Naive thymus-derived CD4-positive, alpha-beta T cell (primary cell): Measurements from ENCODE around the gene FBXW5. TPM values are rescaled to one million over a fixed set of nuclear protein-coding genes. Genes with fewer than 3 reads are reported as not detected.
A peak's percentile ranks its signal among the peaks of the same experiment; 100 is the strongest.

ENCODE experiments used
- ATAC-seq: fragments of 150-1000 bp; cut with Tn5 transposase; 2 replicates; pipeline ENCODE4 v1.10.0; 2021; ENCODE audit warnings: mild to moderate bottlenecking, moderate library complexity
- CTCF ChIA-PET: fragments of 350-600 bp; sonication (Branson Sonifier 250); formaldehyde crosslinking; loops from one replicate; lab custom pipeline; 2021; ENCODE audit warnings: antibody characterized with exemption; lab: Charles Lee
- POLR2A ChIA-PET: fragments of 350-600 bp; sonication (Branson Sonifier 250); formaldehyde crosslinking; loops from one replicate; lab custom pipeline; 2021; ENCODE audit warnings: antibody characterized with exemption, inconsistent platforms; lab: Charles Lee
- DNase-seq, 9 donors: peaks; one replicate each; pipeline versions ENCODE4 v3.0.0 to v3.0.0-alpha.2; 2020 to 2022; ENCODE audit warnings: mixed read lengths in 1 of 9
- H3K27ac ChIP-seq: one replicate; pipeline ENCODE4 v1.7.0; 2013; ENCODE audit warnings: mild to moderate bottlenecking, low read depth, low read length, moderate library complexity
- H3K27me3 ChIP-seq, 2 donors: one replicate each; pipeline ENCODE4 v1.7.0; 2013; ENCODE audit warnings: low read length in 2 of 2, mild to moderate bottlenecking in 2 of 2, moderate library complexity in 2 of 2; ENCODE audit not compliant: control insufficient read depth in 2 of 2, insufficient read depth in 2 of 2
- H3K36me3 ChIP-seq, 3 experiments: 1 replicate in 2 of 3; 2 replicates in 1 of 3; pipeline ENCODE4 v1.7.0; 2013; ENCODE audit warnings: low read length in 3 of 3, mild to moderate bottlenecking in 3 of 3, moderate library complexity in 1 of 3; ENCODE audit not compliant: insufficient read depth in 3 of 3, control insufficient read depth in 2 of 3
- H3K4me1 ChIP-seq, 2 donors: one replicate each; pipeline ENCODE4 v1.7.0; 2013; ENCODE audit warnings: low read length in 2 of 2, mild to moderate bottlenecking in 2 of 2, moderate library complexity in 1 of 2; ENCODE audit not compliant: control insufficient read depth in 2 of 2, insufficient read depth in 2 of 2
- H3K4me3 ChIP-seq: 2 replicates; pipeline ENCODE4 v1.7.0; 2013; ENCODE audit warnings: mild to moderate bottlenecking, low read length
- H3K9me3 ChIP-seq, 3 experiments: 1 replicate in 2 of 3; 2 replicates in 1 of 3; pipeline ENCODE4 v1.7.0; 2013; ENCODE audit warnings: low read length in 3 of 3; ENCODE audit not compliant: control insufficient read depth in 2 of 3
- H3K27ac Mint-ChIP-seq, 9 donors: one replicate each; pipeline ENCODE4 v1.8.0; 2020 to 2022; ENCODE audit warnings: mixed read lengths in 9 of 9, mild to moderate bottlenecking in 8 of 9, moderate library complexity in 5 of 9, inconsistent platforms in 2 of 9
- H3K27me3 Mint-ChIP-seq, 5 donors: one replicate each; pipeline ENCODE4 v1.8.0; 2021 to 2022; ENCODE audit warnings: mixed read lengths in 5 of 5, mild to moderate bottlenecking in 1 of 5
- H3K36me3 Mint-ChIP-seq, 5 donors: one replicate each; pipeline ENCODE4 v1.8.0; 2020 to 2022; ENCODE audit warnings: mixed read lengths in 5 of 5, mild to moderate bottlenecking in 3 of 5, inconsistent platforms in 1 of 5
- H3K4me1 Mint-ChIP-seq, 7 donors: one replicate each; pipeline ENCODE4 v1.8.0; 2020 to 2022; ENCODE audit warnings: mixed read lengths in 7 of 7, mild to moderate bottlenecking in 3 of 7, inconsistent platforms in 1 of 7
- H3K4me3 Mint-ChIP-seq, 10 donors: one replicate each; pipeline ENCODE4 v1.8.0; 2020 to 2022; ENCODE audit warnings: mild to moderate bottlenecking in 10 of 10, mixed read lengths in 10 of 10, moderate library complexity in 6 of 10, inconsistent platforms in 2 of 10
- H3K9me3 Mint-ChIP-seq, 11 donors: one replicate each; pipeline ENCODE4 v1.8.0; 2020 to 2022; ENCODE audit warnings: mixed read lengths in 11 of 11, mild to moderate bottlenecking in 4 of 11, inconsistent platforms in 1 of 11, moderate library complexity in 1 of 11
- intact Hi-C, 2 donors: fragments of 100-400 bp; cut with micrococcal nuclease; formaldehyde crosslinking; loops; one replicate each; pipeline ENCODE4 v1.15.1; 2023
- polyA plus RNA-seq, 2 donors: library from polyadenylated mRNA; unstranded; fragments of 300-500 nt; fragmentation: Illumina TruSeq; gene quantifications; one replicate each; pipeline ENCODE4 v1.2.3, GENCODE V29; 2021
- total RNA-seq, 6 experiments: library from RNA in 5 of 6; stranded (reverse) in 5 of 6; gene quantifications; 1 replicate in 5 of 6; 2 replicates in 1 of 6; pipeline ENCODE4 v1.2.3 and lab custom pipeline; 2021 to 2026

The FBXW5 gene
- total and polyA plus RNA-seq, 7 experiments from 2014 or later, result 54.3 to 113 (median 94.5) TPM

DNA sequence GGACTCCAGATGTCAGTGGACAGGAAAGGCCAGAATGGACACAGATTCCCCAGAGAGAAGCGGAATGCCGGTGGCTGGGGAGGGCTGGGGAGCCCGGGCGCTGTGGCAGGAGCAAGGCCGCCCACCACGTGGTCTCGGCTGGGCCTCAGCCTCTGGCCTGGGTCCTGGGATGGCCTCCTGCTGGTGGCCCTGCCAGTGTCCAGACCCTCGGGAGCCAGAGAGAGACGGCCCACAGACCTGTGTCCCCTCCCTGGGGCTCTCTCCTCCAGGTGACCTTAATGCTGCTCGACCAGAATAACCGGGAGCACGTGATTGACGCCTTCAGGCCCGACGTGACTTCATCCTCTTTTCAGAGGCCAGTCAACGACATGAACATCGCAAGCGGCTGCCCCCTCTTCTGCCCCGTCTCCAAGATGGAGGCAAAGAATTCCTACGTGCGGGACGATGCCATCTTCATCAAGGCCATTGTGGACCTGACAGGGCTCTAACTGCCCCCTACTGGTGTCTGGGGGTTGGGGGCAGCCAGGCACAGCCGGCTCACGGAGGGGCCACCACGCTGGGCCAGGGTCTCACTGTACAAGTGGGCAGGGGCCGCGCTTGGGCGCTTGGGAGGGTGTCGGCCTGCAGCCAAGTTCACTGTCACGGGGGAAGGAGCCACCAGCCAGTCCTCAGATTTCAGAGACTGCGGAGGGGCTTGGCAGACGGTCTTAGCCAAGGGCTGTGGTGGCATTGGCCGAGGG is 19.0 kb downstream of the FBXW5 start:
- POLR2A ChIA-PET, result no interaction called here
- Mint-ChIP-seq H3K4me1 (peaks cover 0 to 10% (median 7%) of the 10 kb centered on the region in 7 donors), H3K27me3 (no peaks in the 10 kb centered on the region), H3K4me3 (no peak overlapping the region), H3K36me3 (peaks cover 0 to 17% (median 6%) of the 10 kb centered on the region in 5 donors), H3K9me3 (no peaks in the 10 kb centered on the region), H3K27ac (peak overlapping the region in 2 of 9 donors; percentile 38 to 51)
- no peak for ATAC-seq
- DNase-seq, result no peak
- Histone ChIP-seq H3K27me3 (no peaks in the 10 kb centered on the region), H3K4me1 (no peaks in the 10 kb centered on the region), H3K27ac (no peak overlapping the region), H3K4me3 (no peak overlapping the region), H3K9me3 (no peaks in the 10 kb centered on the region), H3K36me3 (peaks cover 3 to 60% (median 7%) of the 10 kb centered on the region in 3 experiments)
- intact Hi-C loops, result no loop called here
- CTCF ChIA-PET, result interaction anchor here (0.5 kb wide), 1 partner anchor 108 kb away, joined by 3 read pairs; no protein-coding TSS in a partner anchor

DNA sequence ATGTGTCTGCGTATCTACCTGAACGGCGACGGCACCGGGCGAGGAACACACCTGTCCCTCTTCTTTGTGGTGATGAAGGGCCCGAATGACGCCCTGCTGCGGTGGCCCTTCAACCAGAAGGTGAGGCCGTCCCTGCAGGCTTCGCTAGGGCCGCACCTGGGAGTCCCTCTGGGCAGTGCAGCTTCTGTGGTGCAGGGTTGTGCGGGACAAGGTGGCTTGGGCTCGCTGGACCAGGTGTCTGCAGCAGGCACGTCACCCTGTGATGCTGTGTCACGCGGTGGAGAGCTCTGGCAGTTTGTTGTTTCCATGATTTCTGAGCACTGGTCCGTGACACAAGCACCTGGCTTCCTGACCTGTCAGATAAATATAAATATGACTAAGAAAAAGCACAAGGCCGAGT is 20.7 kb downstream of the FBXW5 start:
- Histone ChIP-seq H3K9me3 (no peaks in the 10 kb centered on the region), H3K4me3 (no peak overlapping the region), H3K27me3 (no peaks in the 10 kb centered on the region), H3K36me3 (peaks cover 5 to 73% (median 14%) of the 10 kb centered on the region in 3 experiments), H3K4me1 (no peaks in the 10 kb centered on the region), H3K27ac (no peak overlapping the region)
- H3K4me3 Mint-ChIP-seq, result no peak overlapping the region
- ChIA-PET CTCF (interaction anchor here (0.6 kb wide), 1 partner anchor 69 kb away, joined by 3 read pairs; no protein-coding TSS in a partner anchor), POLR2A (no interaction called here)
- H3K9me3 Mint-ChIP-seq, result no peaks in the 10 kb centered on the region
- H3K27ac Mint-ChIP-seq, result no peak overlapping the region
- H3K36me3 Mint-ChIP-seq, result peaks cover 0 to 20% (median 8%) of the 10 kb centered on the region in 5 donors
- intact Hi-C loops, result no loop called here
- DNase-seq (no peak), ATAC-seq (no peak)
- no peaks in the 10 kb centered on the region for H3K27me3 Mint-ChIP-seq
- peaks cover 0 to 12% (median 7%) of the 10 kb centered on the region in 7 donors for H3K4me1 Mint-ChIP-seq

GRCh38 chr9:136922540-136922939 is 22.0 kb downstream of the FBXW5 start:
- POLR2A ChIA-PET, result interaction anchor here (0.9 kb wide), 1 partner anchor 25 kb away, joined by 3 read pairs; no protein-coding TSS in a partner anchor
- peak overlapping the region in 1 of 9 donors; percentile 55 for H3K27ac Mint-ChIP-seq

DNA sequence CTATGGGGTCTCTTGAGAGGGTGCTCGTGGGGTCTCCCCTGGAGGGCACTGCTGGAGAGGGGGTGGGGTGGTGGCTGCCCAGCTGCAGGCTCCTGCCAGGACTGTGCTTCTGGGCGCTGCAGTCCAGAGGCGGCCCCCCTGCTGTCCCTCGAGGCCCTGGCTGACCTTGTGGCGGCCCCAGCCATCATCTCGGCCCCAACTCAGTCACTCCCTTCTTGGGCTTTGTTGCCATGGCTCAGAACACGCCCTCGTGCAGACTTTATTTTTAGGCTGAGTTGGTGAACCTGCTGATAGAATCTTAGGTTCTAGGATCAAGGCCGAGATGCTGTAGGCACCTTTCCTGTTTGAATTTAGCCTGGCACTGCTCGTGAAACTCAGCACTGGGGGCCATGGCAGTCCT is 22.8 kb downstream of the FBXW5 start:
- peak overlapping the region in 3 of 9 donors; percentile 3 to 54 (median 19) for H3K27ac Mint-ChIP-seq
- no peaks in the 10 kb centered on the region for H3K9me3 Mint-ChIP-seq
- intact Hi-C loops, result no loop called here
- no peaks in the 10 kb centered on the region for H3K27me3 Mint-ChIP-seq
- ChIA-PET CTCF (no interaction called here), POLR2A (interaction anchor here (0.6 to 1.0 kb wide), 3 partner anchors 16 to 26 kb away, joined by 3 read pairs; no protein-coding TSS in a partner anchor)
- H3K4me1 Mint-ChIP-seq, result peaks cover 0 to 13% (median 5%) of the 10 kb centered on the region in 7 donors
- peaks cover 5 to 77% (median 22%) of the 10 kb centered on the region in 3 experiments for H3K36me3 ChIP-seq
- H3K36me3 Mint-ChIP-seq, result peaks cover 0 to 24% (median 9%) of the 10 kb centered on the region in 5 donors
- H3K9me3 ChIP-seq, result no peaks in the 10 kb centered on the region
- DNase-seq (no peak), ATAC-seq (no peak)
- H3K4me3 Mint-ChIP-seq, result no peak overlapping the region
- H3K4me3 ChIP-seq, result no peak overlapping the region
- H3K4me1 ChIP-seq, result no peaks in the 10 kb centered on the region
- H3K27me3 ChIP-seq, result no peaks in the 10 kb centered on the region
- H3K27ac ChIP-seq, result no peak overlapping the region

More at GRCh38 chr9:136922540-136922939, 22.0 kb downstream of the FBXW5 start:
- ATAC-seq, result no peak
- no peaks in the 10 kb centered on the region for H3K9me3 ChIP-seq
- H3K4me3 ChIP-seq, result no peak overlapping the region
- Mint-ChIP-seq H3K27me3 (no peaks in the 10 kb centered on the region), H3K4me1 (peaks cover 0 to 8% (median 5%) of the 10 kb centered on the region in 7 donors), H3K9me3 (no peaks in the 10 kb centered on the region), H3K4me3 (no peak overlapping the region), H3K36me3 (peaks cover 0 to 18% (median 4%) of the 10 kb centered on the region in 5 donors)
- peaks cover 5 to 77% (median 16%) of the 10 kb centered on the region in 3 experiments for H3K36me3 ChIP-seq
- intact Hi-C loops, result no loop called here
- CTCF ChIA-PET, result no interaction called here
- no peaks in the 10 kb centered on the region for H3K4me1 ChIP-seq
- no peak for DNase-seq
- no peak overlapping the region for H3K27ac ChIP-seq
- H3K27me3 ChIP-seq, result no peaks in the 10 kb centered on the region

GRCh38 chr9:136921307-136921706 is 23.2 kb downstream of the FBXW5 start:
- H3K36me3 Mint-ChIP-seq, result peaks cover 0 to 24% (median 9%) of the 10 kb centered on the region in 5 donors
- CTCF ChIA-PET, result no interaction called here

DNA sequence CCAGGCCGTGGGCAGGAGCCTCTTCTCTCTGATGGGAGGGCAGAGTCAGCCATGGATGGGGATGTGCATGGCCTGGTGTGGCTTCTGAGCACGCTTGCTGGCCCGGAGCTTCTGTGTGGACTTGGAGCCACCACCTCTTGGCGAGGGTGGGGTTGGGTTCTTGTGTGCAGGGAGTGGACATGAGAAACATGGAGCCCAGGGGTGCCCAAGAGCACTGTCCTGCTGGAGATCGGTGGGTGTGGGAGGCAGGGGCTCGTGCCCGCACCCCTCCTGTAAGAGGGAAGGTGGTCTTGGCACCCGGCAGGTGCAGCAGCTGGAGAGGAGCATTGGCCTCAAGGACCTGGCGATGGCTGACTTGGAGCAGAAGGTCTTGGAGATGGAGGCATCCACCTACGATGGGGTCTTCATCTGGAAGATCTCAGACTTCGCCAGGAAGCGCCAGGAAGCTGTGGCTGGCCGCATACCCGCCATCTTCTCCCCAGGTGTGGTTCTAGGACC is 23.8 kb downstream of the FBXW5 start:
- no peaks in the 10 kb centered on the region for H3K4me1 ChIP-seq
- Mint-ChIP-seq H3K4me3 (no peak overlapping the region), H3K27ac (no peak overlapping the region), H3K9me3 (no peaks in the 10 kb centered on the region), H3K4me1 (peaks cover 0 to 13% (median 9%) of the 10 kb centered on the region in 7 donors), H3K36me3 (peaks cover 4 to 25% (median 9%) of the 10 kb centered on the region in 5 donors), H3K27me3 (no peaks in the 10 kb centered on the region)
- H3K9me3 ChIP-seq, result no peaks in the 10 kb centered on the region
- no peak for ATAC-seq
- no peak overlapping the region for H3K27ac ChIP-seq
- intact Hi-C loops, result no loop called here
- H3K36me3 ChIP-seq, result peaks cover 5 to 77% (median 24%) of the 10 kb centered on the region in 3 experiments
- POLR2A ChIA-PET, result interaction anchor here (1.0 kb wide), 1 partner anchor 15 kb away, joined by 3 read pairs; no protein-coding TSS in a partner anchor
- CTCF ChIA-PET, result no interaction called here
- no peaks in the 10 kb centered on the region for H3K27me3 ChIP-seq
- no peak for DNase-seq
- H3K4me3 ChIP-seq, result no peak overlapping the region

More at GRCh38 chr9:136921307-136921706, 23.2 kb downstream of the FBXW5 start:
- POLR2A ChIA-PET, result interaction anchor here (0.6 to 1.0 kb wide), 2 partner anchors 15 to 25 kb away, joined by 3 read pairs; no protein-coding TSS in a partner anchor
- H3K27me3 ChIP-seq, result no peaks in the 10 kb centered on the region
- H3K4me3 Mint-ChIP-seq, result no peak overlapping the region
- no peaks in the 10 kb centered on the region for H3K9me3 ChIP-seq
- no peak overlapping the region for H3K27ac ChIP-seq
- ATAC-seq (no peak), DNase-seq (no peak)
- no peaks in the 10 kb centered on the region for H3K9me3 Mint-ChIP-seq
- H3K36me3 ChIP-seq, result peaks cover 5 to 77% (median 24%) of the 10 kb centered on the region in 3 experiments
- H3K4me1 ChIP-seq, result no peaks in the 10 kb centered on the region
- no peaks in the 10 kb centered on the region for H3K27me3 Mint-ChIP-seq
- H3K4me1 Mint-ChIP-seq, result peaks cover 0 to 13% (median 5%) of the 10 kb centered on the region in 7 donors
- intact Hi-C loops, result no loop called here
- H3K4me3 ChIP-seq, result no peak overlapping the region
- no peak overlapping the region for H3K27ac Mint-ChIP-seq
